H9 (cell line): ENCODE data around the gene TRAPPC2L. TPM values are rescaled to one million over a fixed set of nuclear protein-coding genes. Genes with fewer than 3 reads are reported as not detected.

Source experiments
- DNase-seq: peaks from one replicate; pipeline ENCODE4 v3.0.0-alpha.2; 2017
- H2AFZ ChIP-seq: one replicate; pipeline ENCODE4 v1.6.1; 2013; ENCODE audit warnings: mild to moderate bottlenecking, low read length, control low read depth, moderate library complexity
- H2AK5ac ChIP-seq: 2 replicates; pipeline ENCODE4 v1.6.1; 2013; ENCODE audit warnings: low read length, control low read depth, mixed read lengths; ENCODE audit not compliant: insufficient read length
- H2BK120ac ChIP-seq: one replicate; pipeline ENCODE4 v1.6.1; 2013; ENCODE audit warnings: low read depth, mild to moderate bottlenecking, low read length, control low read depth, inconsistent platforms; ENCODE audit not compliant: poor library complexity, severe bottlenecking
- H2BK12ac ChIP-seq: 2 replicates; pipeline ENCODE4 v1.6.1; 2013; ENCODE audit warnings: low read length, control low read depth, mixed read lengths, low read depth; ENCODE audit not compliant: insufficient read length
- H2BK15ac ChIP-seq: 2 replicates; pipeline ENCODE4 v1.6.1; 2013; ENCODE audit warnings: low read depth, low read length, control low read depth
- H2BK20ac ChIP-seq: one replicate; pipeline ENCODE4 v1.6.1; 2013; ENCODE audit warnings: low read depth, mild to moderate bottlenecking, low read length, control low read depth, inconsistent platforms; ENCODE audit not compliant: poor library complexity, severe bottlenecking
- H2BK5ac ChIP-seq: 2 replicates; pipeline ENCODE4 v1.6.1; 2013; ENCODE audit warnings: low read length, control low read depth, mixed read lengths; ENCODE audit not compliant: insufficient read length
- H3K14ac ChIP-seq: 2 replicates; pipeline ENCODE4 v1.6.1; 2013; ENCODE audit warnings: low read length, control low read depth; ENCODE audit not compliant: insufficient read depth
- H3K18ac ChIP-seq: 2 replicates; pipeline ENCODE4 v1.6.1; 2013; ENCODE audit warnings: low read depth, mild to moderate bottlenecking, mixed read lengths, low read length, control low read depth; ENCODE audit not compliant: insufficient read length
- H3K23ac ChIP-seq: 2 replicates; pipeline ENCODE4 v1.6.1; 2013; ENCODE audit warnings: low read length, control low read depth, mixed read lengths, low read depth; ENCODE audit not compliant: insufficient read length
- H3K23me2 ChIP-seq: 2 replicates; pipeline ENCODE4 v1.6.1; 2013; ENCODE audit warnings: low read depth, mild to moderate bottlenecking, mixed read lengths, low read length, control low read depth; ENCODE audit not compliant: insufficient read length, poor library complexity, severe bottlenecking
- H3K27ac ChIP-seq: 2 replicates; pipeline ENCODE4 v1.5.1; 2013; ENCODE audit warnings: low read length, control low read depth, mixed read lengths, low read depth; ENCODE audit not compliant: insufficient read length
- H3K27me3 ChIP-seq: 2 replicates; pipeline ENCODE4 v1.6.1; 2013; ENCODE audit warnings: low read length, control low read depth, inconsistent platforms; ENCODE audit not compliant: insufficient read depth
- H3K4ac ChIP-seq: 2 replicates; pipeline ENCODE4 v1.6.1; 2013; ENCODE audit warnings: low read depth, mild to moderate bottlenecking, control low read depth, inconsistent platforms, low read length, moderate library complexity
- H3K4me1 ChIP-seq: 2 replicates; pipeline ENCODE4 v1.6.1; 2013; ENCODE audit warnings: low read length, control low read depth, inconsistent platforms; ENCODE audit not compliant: insufficient read depth
- H3K4me2 ChIP-seq: 2 replicates; pipeline ENCODE4 v1.6.1; 2013; ENCODE audit warnings: low read length, control low read depth, mixed read lengths; ENCODE audit not compliant: insufficient read length, insufficient read depth
- H3K56ac ChIP-seq: 2 replicates; pipeline ENCODE4 v1.6.1; 2013; ENCODE audit warnings: low read depth, mild to moderate bottlenecking, mixed read lengths, low read length, control low read depth; ENCODE audit not compliant: insufficient read length
- H3K79me1 ChIP-seq: 2 replicates; pipeline ENCODE4 v1.6.1; 2013; ENCODE audit warnings: low read depth, mild to moderate bottlenecking, moderate library complexity, low read length, control low read depth, inconsistent platforms; ENCODE audit not compliant: insufficient read depth, poor library complexity, severe bottlenecking
- H3K79me2 ChIP-seq: 2 replicates; pipeline ENCODE4 v1.6.1; 2013; ENCODE audit warnings: low read length, control low read depth, inconsistent platforms; ENCODE audit not compliant: insufficient read depth
- H3K9ac ChIP-seq: 2 replicates; pipeline ENCODE4 v1.6.1; 2013; ENCODE audit warnings: low read length, control low read depth, mixed read lengths; ENCODE audit not compliant: insufficient read length; ENCODE audit errors: extremely low read depth
- H3K9me3 ChIP-seq: one replicate; pipeline ENCODE4 v1.6.1; 2013; ENCODE audit warnings: low read depth, low read length, inconsistent platforms; ENCODE audit not compliant: control insufficient read depth
- H3T11ph ChIP-seq: one replicate; pipeline ENCODE4 v1.6.1; 2013; ENCODE audit warnings: mild to moderate bottlenecking, low read length, control low read depth, inconsistent platforms
- H4K20me1 ChIP-seq: one replicate; pipeline ENCODE4 v1.6.1; 2013; ENCODE audit not compliant: control insufficient read depth, insufficient read length, insufficient read depth
- H4K5ac ChIP-seq: 2 replicates; pipeline ENCODE4 v1.6.1; 2013; ENCODE audit warnings: low read depth, mild to moderate bottlenecking, mixed read lengths, low read length, control low read depth; ENCODE audit not compliant: insufficient read length
- H4K8ac ChIP-seq: replicated peaks from 2 replicates; pipeline ENCODE4 v1.6.1; 2013; ENCODE audit warnings: low read length, control low read depth, mixed read lengths, low read depth; ENCODE audit not compliant: insufficient read length
- H4K91ac ChIP-seq: 2 replicates; pipeline ENCODE4 v1.6.1; 2013; ENCODE audit warnings: low read depth, mild to moderate bottlenecking, moderate library complexity, mixed read lengths, low read length, control low read depth; ENCODE audit not compliant: insufficient read length
- H3K27ac Mint-ChIP-seq, 3 experiments: 2 replicates in 2 of 3; 3 replicates in 1 of 3; pipeline ENCODE4 v1.8.0; 2020 to 2021; ENCODE audit warnings: mixed read lengths in 3 of 3, mild to moderate bottlenecking in 1 of 3, moderate library complexity in 1 of 3
- H3K27me3 Mint-ChIP-seq: 2 replicates; pipeline ENCODE4 v1.8.0; 2021; ENCODE audit warnings: low read depth, mild to moderate bottlenecking, moderate library complexity, mixed read lengths
- H3K36me3 Mint-ChIP-seq, 3 experiments: 2 replicates in 2 of 3; 3 replicates in 1 of 3; pipeline ENCODE4 v1.8.0; 2020 to 2021; ENCODE audit warnings: low read depth in 3 of 3, mixed read lengths in 3 of 3; ENCODE audit not compliant: insufficient read depth in 1 of 3
- H3K4me1 Mint-ChIP-seq, 2 experiments: 2 replicates each; pipeline ENCODE4 v1.8.0; 2020; ENCODE audit warnings: mixed read lengths in 2 of 2
- H3K4me3 Mint-ChIP-seq, 2 experiments: 2 replicates in 1 of 2; 3 replicates in 1 of 2; pipeline ENCODE4 v1.8.0; 2020 to 2021; ENCODE audit warnings: mild to moderate bottlenecking in 2 of 2, mixed read lengths in 2 of 2, moderate library complexity in 1 of 2
- H3K9me3 Mint-ChIP-seq, 2 experiments: 2 replicates in 1 of 2; 3 replicates in 1 of 2; pipeline ENCODE4 v1.8.0; 2020; ENCODE audit warnings: mild to moderate bottlenecking in 2 of 2, mixed read lengths in 2 of 2, moderate library complexity in 1 of 2
- CTCF ChIP-seq: fragments of 200-600 bp; sonication (generic); conservative IDR thresholded peaks from 3 replicates; pipeline ENCODE4 v1.8.0; 2021; ENCODE audit warnings: antibody characterized with exemption, mild to moderate bottlenecking
- WGBS: extraction: QIAGEN DNeasy Blood & Tissue Kit; methylation state at CpG from one replicate; pipeline ENCODE4 v1.1.7; 2013; ENCODE audit warnings: missing lambda C conversion rate, low lambda C conversion rate, mixed read lengths; ENCODE audit not compliant: insufficient read length; ENCODE audit errors: extremely low coverage; 5-methylcytosine and 5-hydroxymethylcytosine counted together
- total RNA-seq: library from RNA; stranded (reverse); gene quantifications from 2 replicates; pipeline ENCODE4 v1.2.1, GENCODE V29; 2021

TRAPPC2L gene
- total RNA-seq, 1 experiment from 2014 or later, result 90.3 TPM

GRCh38 chr16:88809068-88809675 lies 47.8 kb upstream of the TRAPPC2L start:
- H3K4me1 ChIP-seq, result no peaks in the 10 kb centered on the region
- no peak overlapping the region for H4K5ac ChIP-seq
- H3K79me2 ChIP-seq, result peaks cover 5% of the 10 kb centered on the region; the same call in 1 of the 2 replicates
- peaks cover 3% of the 10 kb centered on the region for H4K20me1 ChIP-seq
- no peaks in the 10 kb centered on the region for H3K9me3 ChIP-seq
- peak overlapping the region in 1 of 3 experiments; percentile 90; a peak in 2 of 7 replicates for H3K27ac Mint-ChIP-seq
- peak overlapping the region; percentile 17 to 34; a peak in 2 of 5 replicates for H3K4me3 Mint-ChIP-seq
- H2BK12ac ChIP-seq, result no peak overlapping the region
- H3K23me2 ChIP-seq, result peaks cover 19% of the 10 kb centered on the region
- H3K14ac ChIP-seq, result no peak overlapping the region
- H3K79me1 ChIP-seq, result peaks cover 6% of the 10 kb centered on the region
- no peak overlapping the region for H3K9ac ChIP-seq
- H3K27ac ChIP-seq, result no peak overlapping the region
- no peaks in the 10 kb centered on the region for H3K9me3 Mint-ChIP-seq
- no peak overlapping the region for H2BK120ac ChIP-seq
- TF ChIP-seq CTCF, result no peak
- no peak overlapping the region for H2AK5ac ChIP-seq
- H2BK20ac ChIP-seq, result no peak overlapping the region
- no peak for DNase-seq
- H4K8ac ChIP-seq, result no peak overlapping the region
- no peaks in the 10 kb centered on the region for H3K27me3 ChIP-seq
- H3K27me3 Mint-ChIP-seq, result no peaks in the 10 kb centered on the region; the same call in 1 of the 2 replicates
- no CpG with 5 or more reads among the region's 10 CpGs for WGBS
- H3K23ac ChIP-seq, result no peak overlapping the region
- H3T11ph ChIP-seq, result no peak overlapping the region
- H3K36me3 Mint-ChIP-seq, result peaks cover 17 to 55% (median 54%) of the 10 kb centered on the region in 3 experiments; a peak in 6 of 7 replicates
- H3K18ac ChIP-seq, result no peak overlapping the region
- H3K56ac ChIP-seq, result no peak overlapping the region
- H3K4me2 ChIP-seq, result no peak overlapping the region
- no peak overlapping the region for H2AFZ ChIP-seq
- H4K91ac ChIP-seq, result no peak overlapping the region
- H2BK5ac ChIP-seq, result no peak overlapping the region
- H3K4ac ChIP-seq, result no peak overlapping the region
- no peak overlapping the region for H2BK15ac ChIP-seq
- peaks cover 6 to 10% of the 10 kb centered on the region in 2 experiments for H3K4me1 Mint-ChIP-seq
